Right cardiac atrium (tissue), 5 donors: ENCODE results near the gene TMEM39B. TPM values are rescaled to one million over a fixed set of nuclear protein-coding genes. Genes with fewer than 3 reads are reported as not detected.
A peak's percentile ranks its signal among the peaks of the same experiment; 100 is the strongest.
"Not testable (repeated sequence)": the region's sequence is repeated elsewhere in the genome, so short reads cannot be mapped to it uniquely, and the experiment has no call there.

ENCODE experiments used
- ATAC-seq, 2 donors: fragments of 200-7000 bp; cut with Tn5 transposase; one replicate each; pipeline versions ENCODE4 v1.8.0 to v1.9.1; 2020; ENCODE audit warnings: moderate library complexity in 2 of 2, mild to moderate bottlenecking in 1 of 2
- DNase-seq, 3 donors: peaks; one replicate each; pipeline ENCODE4 v3.0.0-alpha.2; 2020
- H3K27ac ChIP-seq: one replicate; pipeline ENCODE4 v1.5.1; 2013; ENCODE audit warnings: mild to moderate bottlenecking, low read length, control low read depth, moderate library complexity
- H3K27me3 ChIP-seq: one replicate; pipeline ENCODE4 v1.6.1; 2013; ENCODE audit not compliant: control insufficient read depth, insufficient read depth
- H3K4me1 ChIP-seq: one replicate; pipeline ENCODE4 v1.6.1; 2013; ENCODE audit warnings: low read length; ENCODE audit not compliant: control insufficient read depth, insufficient read depth
- H3K4me3 ChIP-seq: one replicate; pipeline ENCODE4 v1.5.1; 2013; ENCODE audit warnings: low read length, control low read depth
- H3K9me3 ChIP-seq: one replicate; pipeline ENCODE4 v1.6.1; 2013; ENCODE audit warnings: low read length; ENCODE audit not compliant: control insufficient read depth
- WGBS: extraction: QIAGEN DNeasy Blood & Tissue Kit; methylation state at CpG from one replicate; pipeline ENCODE4 v1.1.7; 2013; 5-methylcytosine and 5-hydroxymethylcytosine counted together
- intact Hi-C, 4 donors: fragments of 100-400 bp; cut with DNase I; formaldehyde crosslinking; loops; one replicate each; pipeline versions ENCODE4 v1.11.0 to v1.14.0; 2022 to 2023
- polyA plus RNA-seq: library from polyadenylated mRNA; stranded (reverse); fragments of 200-250 nt; gene quantifications from one replicate; pipeline ENCODE4 v1.2.3, GENCODE V29; 2013
- total RNA-seq, 4 donors: library from RNA; stranded (reverse); fragmentation: NEBNext Ultra II Directional; extraction: Animal tissue kit (Norgen Biotek cat#: 25700); gene quantifications; one replicate each; pipeline ENCODE4 v1.2.1, GENCODE V29; 2021
- donor health status: healthy with polysubstance abuse.
- donor health status: DM: no; HTN: yes; CAD: no.
- donor health status: DM: no; HTN: no; CAD: no.
- donor health status: DM: no; HTN: yes; CAD: no; lungs with severe emphysema.
- donor health status: DM: yes; HTN: yes; CAD: no.

TMEM39B gene
- total and polyA plus RNA-seq, 5 donors: 6.2 to 11.1 (median 8.2) TPM

DNA sequence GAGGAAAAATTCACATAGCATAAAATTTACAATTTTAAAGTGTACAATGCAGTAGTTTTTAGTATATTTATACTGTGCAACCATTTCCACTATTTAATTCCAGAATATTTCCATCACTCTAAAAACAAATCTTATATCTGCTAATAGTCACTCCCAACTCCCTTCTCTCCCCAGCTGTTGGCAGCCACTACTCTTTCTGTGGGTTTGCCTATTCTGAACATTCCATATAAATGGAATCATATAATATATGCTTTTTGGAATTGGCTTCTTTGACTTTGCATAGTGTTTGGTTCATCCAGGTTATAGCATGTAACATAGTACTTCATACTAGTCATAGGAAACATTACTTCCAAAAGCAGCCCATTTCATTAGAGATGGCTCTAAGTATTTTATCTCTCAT is 25.0 kb upstream of the TMEM39B start:
- intact Hi-C loops: no loop called here
- Histone ChIP-seq H3K9me3 (no peaks in the 10 kb centered on the region), H3K4me3 (no peak overlapping the region), H3K27ac (no peak overlapping the region), H3K4me1 (no peaks in the 10 kb centered on the region), H3K27me3 (no peaks in the 10 kb centered on the region)
- DNase-seq (no peak), ATAC-seq (no peak)

GRCh38 chr1:32048440-32048839 is 24.3 kb upstream of the TMEM39B start:
- intact Hi-C loops: no loop called here

GRCh38 chr1:32051706-32052105 is 21.0 kb upstream of the TMEM39B start:
- DNase-seq: no peak
- ATAC-seq: no peak
- Histone ChIP-seq H3K9me3 (no peaks in the 10 kb centered on the region), H3K4me3 (no peak overlapping the region), H3K27ac (no peak overlapping the region), H3K27me3 (no peaks in the 10 kb centered on the region), H3K4me1 (no peaks in the 10 kb centered on the region)
- WGBS: 85% methylated on average over 1 of the region's 1 CpG
- intact Hi-C loops: no loop called here

More at GRCh38 chr1:32048440-32048839, 24.3 kb upstream of the TMEM39B start:
- no peak for DNase-seq
- Histone ChIP-seq H3K4me3 (no peak overlapping the region), H3K9me3 (no peaks in the 10 kb centered on the region), H3K27ac (no peak overlapping the region), H3K27me3 (no peaks in the 10 kb centered on the region), H3K4me1 (no peaks in the 10 kb centered on the region)
- 84% methylated on average over 2 of the region's 2 CpGs for WGBS
- no peak for ATAC-seq

DNA sequence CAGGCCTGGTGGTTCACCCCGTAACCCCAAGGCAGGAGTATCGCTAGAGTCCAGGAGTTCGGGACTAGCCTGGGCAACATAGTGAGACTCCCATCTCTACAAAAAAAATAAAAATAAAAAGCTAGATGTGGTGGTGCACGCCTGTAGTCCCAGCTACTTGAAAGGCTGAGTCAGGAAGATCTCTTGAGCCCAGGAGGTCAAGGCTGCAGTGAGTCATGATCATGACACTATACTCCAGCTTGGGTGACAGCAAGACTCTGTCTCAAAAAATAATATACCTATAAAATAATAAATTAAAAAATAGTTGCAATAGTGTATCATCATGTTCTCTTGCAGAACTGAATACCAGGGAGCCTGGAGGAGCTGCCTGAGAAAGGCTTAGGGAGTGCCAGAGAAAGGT is 19.9 kb upstream of the TMEM39B start:
- intact Hi-C loops: no loop called here
- H3K4me3 ChIP-seq: no peak overlapping the region
- H3K27ac ChIP-seq: no peak overlapping the region
- ATAC-seq (no peak), DNase-seq (no peak)
- H3K9me3 ChIP-seq: no peaks in the 10 kb centered on the region
- H3K27me3 ChIP-seq: no peaks in the 10 kb centered on the region
- WGBS: 95% methylated on average over 4 of the region's 4 CpGs
- H3K4me1 ChIP-seq: no peaks in the 10 kb centered on the region

- H3K4me1 ChIP-seq: no peaks in the 10 kb centered on the region
- H3K27me3 ChIP-seq: no peaks in the 10 kb centered on the region
- ATAC-seq (no peak), DNase-seq (no peak)
- no peaks in the 10 kb centered on the region for H3K9me3 ChIP-seq
- intact Hi-C loops: no loop called here
- WGBS: 70% methylated on average over 5 of the region's 5 CpGs
- no peak overlapping the region for H3K4me3 ChIP-seq
- H3K27ac ChIP-seq: no peak overlapping the region
Measured at GRCh38 chr1:32055416-32055815, 17.3 kb upstream of the TMEM39B start.

DNA sequence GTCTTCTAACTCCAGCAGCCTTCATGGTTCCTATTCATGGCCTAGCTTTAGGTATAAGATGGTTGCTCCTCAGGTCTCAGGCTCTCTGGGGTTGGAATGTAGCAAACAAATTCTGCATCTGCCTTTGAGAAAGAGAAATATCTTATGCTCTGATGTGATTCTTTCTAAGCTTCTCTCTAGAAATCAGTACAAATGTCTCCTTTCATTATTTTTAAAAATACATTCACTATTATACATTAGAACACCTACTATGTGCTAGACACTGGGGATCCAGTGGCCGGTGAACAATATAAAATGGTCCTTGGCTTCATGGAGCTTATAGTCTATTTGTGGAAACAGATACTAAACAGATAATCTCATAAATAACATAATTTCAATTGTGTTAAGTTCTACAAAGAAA is 16.1 kb upstream of the TMEM39B start:
- intact Hi-C loops: no loop called here
- DNase-seq (no peak), ATAC-seq (no peak)
- WGBS: 96% methylated on average over 1 of the region's 1 CpG
- H3K4me3 ChIP-seq: no peak overlapping the region
- no peaks in the 10 kb centered on the region for H3K4me1 ChIP-seq
- H3K27me3 ChIP-seq: no peaks in the 10 kb centered on the region
- no peak overlapping the region for H3K27ac ChIP-seq
- no peaks in the 10 kb centered on the region for H3K9me3 ChIP-seq

DNA sequence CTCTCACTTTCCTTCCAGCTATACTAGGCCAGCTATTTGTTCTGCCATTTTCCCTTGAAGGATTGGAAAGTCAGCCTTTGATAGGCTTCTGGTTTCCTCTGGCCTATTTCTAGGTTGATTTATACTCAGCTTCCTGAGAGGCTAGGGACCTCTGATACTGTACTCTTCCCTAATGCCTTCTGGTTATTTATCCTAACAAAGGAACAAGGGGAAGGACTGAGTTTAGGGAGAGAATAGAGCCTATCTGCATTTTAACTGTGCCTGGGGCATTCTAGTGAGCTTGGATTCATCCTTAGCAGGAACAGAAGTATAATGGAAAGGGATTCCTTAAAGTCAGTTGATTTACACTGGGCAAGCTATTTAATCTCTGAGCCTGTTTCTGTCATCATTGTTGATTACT is 11.8 kb upstream of the TMEM39B start:
- Histone ChIP-seq H3K27me3 (no peaks in the 10 kb centered on the region), H3K4me1 (peaks cover 5% of the 10 kb centered on the region), H3K4me3 (no peak overlapping the region), H3K27ac (no peak overlapping the region), H3K9me3 (no peaks in the 10 kb centered on the region)
- intact Hi-C loops: no loop called here
- ATAC-seq: no peak
- DNase-seq: no peak

GRCh38 chr1:32062867-32063230 is 9.9 kb upstream of the TMEM39B start:
- Histone ChIP-seq H3K27me3 (no peaks in the 10 kb centered on the region), H3K27ac (peak overlapping the region; percentile 30), H3K4me3 (no peak overlapping the region), H3K4me1 (peaks cover 7% of the 10 kb centered on the region), H3K9me3 (no peaks in the 10 kb centered on the region)
- intact Hi-C loops: no loop called here
- DNase-seq (no peak), ATAC-seq (no peak)
- 63% methylated on average over 4 of the region's 4 CpGs for WGBS

DNA sequence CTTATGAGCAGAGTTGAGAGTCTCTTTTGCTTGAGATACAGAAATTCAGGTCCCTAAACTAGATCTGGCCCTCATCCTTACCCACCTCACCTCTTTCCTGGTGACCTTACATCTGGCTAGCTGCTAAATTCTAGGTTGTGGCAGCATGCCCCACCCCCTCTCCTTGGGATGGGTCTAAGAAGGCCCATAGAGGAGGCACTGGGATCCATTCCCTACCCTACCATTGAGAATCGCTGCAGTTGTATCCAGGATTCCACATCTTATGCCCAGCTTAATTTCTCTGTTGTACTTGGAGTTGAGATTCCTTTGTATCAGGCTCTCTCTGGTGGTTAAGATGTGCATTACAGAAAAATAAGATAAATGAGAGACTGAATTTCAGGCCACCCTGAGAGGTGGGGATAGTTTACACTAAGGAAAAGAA is 9.5 kb upstream of the TMEM39B start:
- Histone ChIP-seq H3K9me3 (no peaks in the 10 kb centered on the region), H3K4me3 (no peak overlapping the region), H3K27me3 (no peaks in the 10 kb centered on the region), H3K27ac (peak overlapping the region; percentile 67), H3K4me1 (peaks cover 7% of the 10 kb centered on the region)
- DNase-seq (no peak), ATAC-seq (peak; percentile 41 to 48)
- intact Hi-C loops: no loop called here
- WGBS: 7% methylated on average over 1 of the region's 1 CpG

DNA sequence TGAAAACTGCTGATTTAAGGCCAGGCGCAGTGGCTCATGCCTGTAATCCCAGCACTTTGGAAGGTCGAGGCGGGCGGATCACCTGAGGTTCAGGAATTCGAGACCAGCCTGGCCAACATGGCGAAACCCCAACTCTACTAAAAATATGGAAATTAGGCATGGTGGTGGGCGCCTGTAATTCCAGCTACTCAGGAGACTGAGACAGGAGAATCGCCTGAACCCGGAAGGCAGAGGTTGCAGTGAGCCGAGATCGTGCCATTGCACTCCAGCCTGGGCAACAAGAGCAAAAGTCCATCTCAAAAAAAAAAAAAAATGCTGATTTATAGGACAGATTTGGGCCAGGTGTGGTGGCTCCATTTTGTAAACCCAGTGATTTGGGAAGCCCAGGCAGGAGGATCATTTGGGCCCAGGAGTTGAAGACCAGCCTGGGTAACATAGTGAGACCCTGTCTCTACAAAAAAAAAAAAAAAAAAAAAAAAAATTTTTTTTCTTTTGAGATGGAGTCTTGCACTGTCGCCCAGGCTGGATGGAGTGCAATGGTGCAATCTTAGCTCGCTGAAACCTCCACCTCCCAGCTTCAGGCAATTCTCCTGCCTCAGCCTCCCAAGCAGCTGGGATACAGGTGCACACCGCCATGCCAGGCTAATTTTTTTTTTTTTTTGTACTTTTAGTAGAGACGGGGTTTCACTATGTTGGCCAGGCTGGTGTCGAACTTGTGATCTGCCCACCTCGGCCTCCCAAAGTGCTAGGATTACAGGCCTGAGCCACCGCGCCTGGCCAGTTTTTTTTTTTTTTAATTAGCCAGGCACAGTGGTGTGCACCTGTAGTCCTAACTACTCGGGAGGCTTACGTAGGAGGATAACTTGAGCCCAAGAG is 6.9 kb upstream of the TMEM39B start:
- 68% methylated on average over 21 of the region's 21 CpGs for WGBS
- intact Hi-C loops, H3K9me3 ChIP-seq, H3K27me3 ChIP-seq, ATAC-seq, H3K4me3 ChIP-seq, H3K27ac ChIP-seq, DNase-seq, H3K4me1 ChIP-seq: not testable (repeated sequence)

GRCh38 chr1:32066489-32066873 is 6.3 kb upstream of the TMEM39B start:
- peak; percentile 77 to 79 for ATAC-seq
- no peak overlapping the region for H3K4me3 ChIP-seq
- peak; percentile 59 to 73 (median 71) for DNase-seq
- H3K27me3 ChIP-seq: no peaks in the 10 kb centered on the region
- H3K27ac ChIP-seq: no peak overlapping the region
- no peaks in the 10 kb centered on the region for H3K9me3 ChIP-seq
- WGBS: 8% methylated on average over 4 of the region's 4 CpGs
- H3K4me1 ChIP-seq: peaks cover 7% of the 10 kb centered on the region
- intact Hi-C loops: no loop called here
